Mesenchymal stem cell (in vitro differentiated cells and primary cell): ENCODE data around the gene ZKSCAN1.

Source experiments
- DNase-seq: peaks from one replicate; pipeline ENCODE4 v3.0.0-alpha.2; 2013
- H2AFZ ChIP-seq: one replicate; pipeline ENCODE4 v1.6.1; 2013; ENCODE audit warnings: low read depth, mild to moderate bottlenecking, control low read depth, inconsistent platforms, low read length, moderate library complexity
- H2AK5ac ChIP-seq: 2 replicates; pipeline ENCODE4 v1.6.1; 2013; ENCODE audit warnings: low read length, moderate library complexity, mild to moderate bottlenecking, inconsistent platforms; ENCODE audit not compliant: severe bottlenecking
- H2BK120ac ChIP-seq: one replicate; pipeline ENCODE4 v1.6.1; 2013; ENCODE audit warnings: low read depth, mild to moderate bottlenecking, inconsistent platforms, low read length, moderate library complexity
- H2BK12ac ChIP-seq, 2 experiments: one replicate each; pipeline ENCODE4 v1.6.1; 2013; ENCODE audit warnings: inconsistent platforms in 2 of 2, low read length in 2 of 2, mild to moderate bottlenecking in 2 of 2, moderate library complexity in 2 of 2, control low read depth in 1 of 2
- H2BK15ac ChIP-seq: one replicate; pipeline ENCODE4 v1.6.1; 2013; ENCODE audit warnings: mild to moderate bottlenecking, low read depth, inconsistent platforms; ENCODE audit not compliant: poor library complexity, severe bottlenecking
- H2BK5ac ChIP-seq: 2 replicates; pipeline ENCODE4 v1.6.1; 2013; ENCODE audit warnings: low read depth, mild to moderate bottlenecking, low read length, control low read depth, inconsistent platforms; ENCODE audit not compliant: poor library complexity, severe bottlenecking
- H3K14ac ChIP-seq, 2 experiments: one replicate each; pipeline ENCODE4 v1.6.1; 2013; ENCODE audit warnings: inconsistent platforms in 2 of 2, low read length in 2 of 2, control low read depth in 1 of 2, mild to moderate bottlenecking in 1 of 2, moderate library complexity in 1 of 2
- H3K18ac ChIP-seq, 2 experiments: one replicate each; pipeline ENCODE4 v1.6.1; 2013; ENCODE audit warnings: inconsistent platforms in 2 of 2, low read length in 2 of 2, control low read depth in 1 of 2, low read depth in 1 of 2, mild to moderate bottlenecking in 1 of 2
- H3K23ac ChIP-seq, 2 experiments: one replicate each; pipeline ENCODE4 v1.6.1; 2013; ENCODE audit warnings: inconsistent platforms in 2 of 2, low read length in 2 of 2, mild to moderate bottlenecking in 2 of 2, moderate library complexity in 2 of 2, control low read depth in 1 of 2
- H3K27ac ChIP-seq: 2 replicates; pipeline ENCODE4 v1.5.1; 2013; ENCODE audit warnings: mild to moderate bottlenecking, moderate library complexity, low read length, control low read depth, inconsistent platforms; ENCODE audit not compliant: poor library complexity, severe bottlenecking
- H3K27me3 ChIP-seq, 2 experiments: 2 replicates each; pipeline versions ENCODE4 v1.6.1 to v1.7.0; 2013; ENCODE audit warnings: low read length in 2 of 2, mild to moderate bottlenecking in 2 of 2, moderate library complexity in 2 of 2, control low read depth in 1 of 2, inconsistent platforms in 1 of 2; ENCODE audit not compliant: control insufficient read depth in 1 of 2, insufficient read depth in 1 of 2
- H3K36me3 ChIP-seq, 2 experiments: 2 replicates each; pipeline versions ENCODE4 v1.6.1 to v1.7.0; 2013; ENCODE audit warnings: low read length in 2 of 2, control low read depth in 1 of 2, inconsistent platforms in 1 of 2, low read depth in 1 of 2, mild to moderate bottlenecking in 1 of 2; ENCODE audit not compliant: insufficient read depth in 2 of 2, control insufficient read depth in 1 of 2
- H3K4ac ChIP-seq, 2 experiments: one replicate each; pipeline ENCODE4 v1.6.1; 2013; ENCODE audit warnings: inconsistent platforms in 2 of 2, low read length in 2 of 2, mild to moderate bottlenecking in 2 of 2, moderate library complexity in 2 of 2, control low read depth in 1 of 2, low read depth in 1 of 2
- H3K4me1 ChIP-seq: 2 replicates; pipeline ENCODE4 v1.6.1; 2013; ENCODE audit warnings: low read depth, low read length, control low read depth; ENCODE audit not compliant: control insufficient read depth, insufficient read depth
- H3K4me2 ChIP-seq: 2 replicates; pipeline ENCODE4 v1.6.1; 2013; ENCODE audit warnings: low read length, mild to moderate bottlenecking, inconsistent platforms; ENCODE audit not compliant: poor library complexity, severe bottlenecking
- H3K4me3 ChIP-seq, 2 experiments: 2 replicates each; pipeline versions ENCODE4 v1.5.1 to v1.7.0; 2013; ENCODE audit warnings: low read length in 2 of 2, mild to moderate bottlenecking in 2 of 2, control low read depth in 1 of 2, low read depth in 1 of 2; ENCODE audit not compliant: insufficient read depth in 1 of 2
- H3K79me1 ChIP-seq: replicated peaks from 2 replicates; pipeline ENCODE4 v1.6.1; 2013; ENCODE audit warnings: mild to moderate bottlenecking, control low read depth, low read length, inconsistent platforms; ENCODE audit not compliant: poor library complexity, severe bottlenecking
- H3K9ac ChIP-seq: 2 replicates; pipeline ENCODE4 v1.7.0; 2013; ENCODE audit warnings: mild to moderate bottlenecking, low read length, moderate library complexity
- H3K9me3 ChIP-seq: 2 replicates; pipeline ENCODE4 v1.7.0; 2013; ENCODE audit warnings: mild to moderate bottlenecking, low read length; ENCODE audit not compliant: control insufficient read depth
- H4K8ac ChIP-seq: one replicate; pipeline ENCODE4 v1.6.1; 2013; ENCODE audit warnings: inconsistent platforms, mild to moderate bottlenecking, low read length, moderate library complexity
- H4K91ac ChIP-seq: one replicate; pipeline ENCODE4 v1.6.1; 2013; ENCODE audit warnings: mild to moderate bottlenecking, low read length, inconsistent platforms
- WGBS: methylation state at CpG from one replicate; pipeline ENCODE4 v1.1.7; 2013; ENCODE audit warnings: mixed read lengths; 5-methylcytosine and 5-hydroxymethylcytosine counted together

The ZKSCAN1 gene

GRCh38 chr7:100000239-100000638, 15.2 kb upstream of the ZKSCAN1 start:
- no peaks in the 10 kb centered on the region for H3K9me3 ChIP-seq
- H3K27ac ChIP-seq: no peak overlapping the region
- DNase-seq: no peak
- H2BK15ac ChIP-seq: no peak overlapping the region
- no peaks in the 10 kb centered on the region for H3K4me1 ChIP-seq
- no peak overlapping the region for H3K14ac ChIP-seq
- no peak overlapping the region for H3K23ac ChIP-seq
- no peak overlapping the region for H2AK5ac ChIP-seq
- H3K79me1 ChIP-seq: no peaks in the 10 kb centered on the region
- no peak overlapping the region for H3K4me3 ChIP-seq
- H3K27me3 ChIP-seq: peaks cover 0 to 4% of the 10 kb centered on the region in 2 experiments
- no peak overlapping the region for H2BK120ac ChIP-seq
- no peak overlapping the region for H2AFZ ChIP-seq
- H3K4me2 ChIP-seq: no peak overlapping the region
- H3K9ac ChIP-seq: no peak overlapping the region
- 93% methylated on average over 13 of the region's 13 CpGs for WGBS
- H2BK12ac ChIP-seq: no peak overlapping the region
- no peak overlapping the region for H3K4ac ChIP-seq
- H3K18ac ChIP-seq: no peak overlapping the region
- no peak overlapping the region for H4K91ac ChIP-seq
- H4K8ac ChIP-seq: no peak overlapping the region
- H2BK5ac ChIP-seq: no peak overlapping the region
- no peaks in the 10 kb centered on the region for H3K36me3 ChIP-seq

GRCh38 chr7:100003711-100004661, 11.4 kb upstream of the ZKSCAN1 start:
- Histone ChIP-seq H3K4ac (peak overlapping the region in 1 of 2 experiments; percentile 4), H3K79me1 (no peaks in the 10 kb centered on the region), H2BK15ac (no peak overlapping the region), H2AFZ (no peak overlapping the region), H3K4me2 (no peak overlapping the region), H3K9ac (no peak overlapping the region), H3K18ac (peak overlapping the region; percentile 35 to 68), H3K4me3 (no peak overlapping the region), H4K8ac (peak overlapping the region; percentile 87), H3K23ac (no peak overlapping the region), H3K9me3 (no peaks in the 10 kb centered on the region), H3K27me3 (peaks cover 4 to 5% of the 10 kb centered on the region in 2 experiments), H3K27ac (no peak overlapping the region), H3K14ac (no peak overlapping the region), H3K4me1 (no peaks in the 10 kb centered on the region), H3K36me3 (no peaks in the 10 kb centered on the region), H4K91ac (no peak overlapping the region), H2BK12ac (peak overlapping the region in 1 of 2 experiments; percentile 4), H2AK5ac (no peak overlapping the region), H2BK5ac (no peak overlapping the region), H2BK120ac (no peak overlapping the region)
- DNase-seq: peak; percentile 59
- WGBS: 55% methylated on average over 10 of the region's 14 CpGs

- Histone ChIP-seq H2AK5ac (no peak overlapping the region), H3K14ac (no peak overlapping the region), H4K91ac (no peak overlapping the region), H3K9me3 (no peaks in the 10 kb centered on the region), H2AFZ (no peak overlapping the region), H2BK120ac (no peak overlapping the region), H3K18ac (no peak overlapping the region), H3K4me2 (no peak overlapping the region), H3K23ac (no peak overlapping the region), H3K4me3 (no peak overlapping the region), H4K8ac (no peak overlapping the region), H2BK15ac (no peak overlapping the region), H3K36me3 (no peaks in the 10 kb centered on the region), H3K4ac (no peak overlapping the region), H3K27ac (no peak overlapping the region), H2BK12ac (no peak overlapping the region), H3K4me1 (no peaks in the 10 kb centered on the region), H3K27me3 (peaks cover 13 to 14% of the 10 kb centered on the region in 2 experiments), H3K9ac (no peak overlapping the region), H2BK5ac (no peak overlapping the region), H3K79me1 (no peaks in the 10 kb centered on the region)
- 70% methylated on average over 3 of the region's 3 CpGs for WGBS
- no peak for DNase-seq
These were observed 7.5 kb upstream of the ZKSCAN1 start for GRCh38 chr7:100007887-100008286.

DNA sequence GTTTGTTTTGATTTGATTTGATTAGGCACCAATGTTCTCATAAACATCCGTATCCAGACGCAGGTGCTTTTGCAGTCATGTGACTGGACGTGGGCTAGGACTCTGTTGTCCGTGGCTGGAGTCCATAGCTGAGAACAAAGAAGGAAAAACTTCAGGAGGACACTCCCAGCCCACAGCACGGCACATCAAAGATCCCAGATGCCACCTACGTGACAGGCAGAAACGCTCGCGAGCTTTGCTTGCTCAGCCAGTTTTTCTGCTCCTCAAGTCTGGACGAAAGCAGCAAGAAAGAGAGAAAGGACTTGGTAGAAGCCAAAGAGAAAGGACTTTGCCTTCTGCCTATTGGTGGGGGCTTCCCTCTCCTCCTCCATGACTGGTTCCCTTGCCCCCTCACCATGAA, 6.9 kb upstream of the ZKSCAN1 start:
- Histone ChIP-seq H3K14ac (no peak overlapping the region), H3K79me1 (no peaks in the 10 kb centered on the region), H3K9me3 (no peaks in the 10 kb centered on the region), H4K8ac (no peak overlapping the region), H3K23ac (no peak overlapping the region), H3K4me3 (no peak overlapping the region), H2BK5ac (no peak overlapping the region), H3K9ac (no peak overlapping the region), H2AK5ac (no peak overlapping the region), H3K4me2 (no peak overlapping the region), H3K36me3 (no peaks in the 10 kb centered on the region), H2AFZ (no peak overlapping the region), H2BK12ac (no peak overlapping the region), H3K18ac (no peak overlapping the region), H4K91ac (no peak overlapping the region), H2BK120ac (no peak overlapping the region), H3K27me3 (peaks cover 13 to 14% of the 10 kb centered on the region in 2 experiments), H2BK15ac (no peak overlapping the region), H3K4ac (no peak overlapping the region), H3K4me1 (no peaks in the 10 kb centered on the region), H3K27ac (no peak overlapping the region)
- WGBS: 80% methylated on average over 10 of the region's 10 CpGs
- no peak for DNase-seq
